Esophagus muscularis mucosa (tissue), 4 donors: Measurements from ENCODE around the gene TSPAN5. TPM values are rescaled to one million over a fixed set of nuclear protein-coding genes. Genes with fewer than 3 reads are reported as not detected.

ENCODE experiments used
- DNase-seq: peaks from one replicate; pipeline ENCODE4 v3.0.0-alpha.2; 2017; ENCODE audit errors: extremely low spot score
- H3K27ac ChIP-seq, 4 donors: fragments of 200-600 bp; sonication (generic); replicated peaks in 1 of 4; 1 replicate in 3 of 4; 2 replicates in 1 of 4; pipeline ENCODE4 v1.5.1; 2016 to 2019; ENCODE audit warnings: mild to moderate bottlenecking in 1 of 4
- H3K27me3 ChIP-seq, 4 donors: fragments of 200-600 bp; sonication (generic); one replicate each; pipeline versions ENCODE4 v1.5.1 to v1.6.0; 2016 to 2019
- H3K36me3 ChIP-seq, 4 donors: fragments of 200-600 bp; sonication (generic); one replicate each; pipeline ENCODE4 v1.5.1; 2016 to 2019
- H3K4me1 ChIP-seq, 4 donors: fragments of 200-600 bp; sonication (generic); one replicate each; pipeline ENCODE4 v1.5.1; 2016 to 2019
- H3K4me3 ChIP-seq, 4 donors: fragments of 200-600 bp; sonication (generic); 1 replicate in 2 of 4; 2 replicates in 2 of 4; pipeline ENCODE4 v1.5.1; 2016 to 2019; ENCODE audit warnings: mild to moderate bottlenecking in 4 of 4, moderate library complexity in 1 of 4
- H3K9me3 ChIP-seq, 4 donors: fragments of 200-600 bp; sonication (generic); 1 replicate in 3 of 4; 2 replicates in 1 of 4; pipeline ENCODE4 v1.5.1; 2016 to 2019
- EP300 ChIP-seq: sonication (generic); formaldehyde crosslinking; IDR thresholded peaks from one replicate; pipeline ENCODE4 v1.6.1; 2017; ENCODE audit warnings: antibody characterized with exemption
- POLR2A ChIP-seq: fragments of 450-650 bp; IDR thresholded peaks from one replicate; pipeline ENCODE4 v1.6.1; 2017; ENCODE audit warnings: antibody characterized with exemption, moderate library complexity, mild to moderate bottlenecking, low read depth
- POLR2AphosphoS5 ChIP-seq, 2 donors: sonication (generic); formaldehyde crosslinking; IDR thresholded peaks; one replicate each; pipeline ENCODE4 v1.6.1; 2017; ENCODE audit warnings: antibody characterized with exemption in 2 of 2
- WGBS: methylation state at CpG from one replicate; pipeline ENCODE4 v1.1.5; 2018; 5-methylcytosine and 5-hydroxymethylcytosine counted together
- intact Hi-C: fragments of 100-400 bp; cut with DNase I; formaldehyde crosslinking; loops from one replicate; pipeline ENCODE4 v1.15.1; 2023
- total RNA-seq, 4 donors: library from RNA; depleted of rRNA; stranded (reverse); fragments of >200 nt; gene quantifications; one replicate each; pipeline versions ENCODE4 v1.1.0 to v1.2.1, GENCODE V29; 2016
- TF ChIP-seq, protein P1 (sequence below), 3 experiments: fragments of 200-600 bp in 2 of 3; fragments of 450-650 bp in 1 of 3; sonication (generic) in 2 of 3; IDR thresholded peaks; one replicate each; pipeline ENCODE4 v1.5.1; 2017 to 2019; ENCODE audit warnings: antibody characterized with exemption in 3 of 3, mild to moderate bottlenecking in 2 of 3, moderate library complexity in 1 of 3

The TSPAN5 gene
- total RNA-seq, 4 donors from 2014 or later = 9.1 to 16.8 (median 13.3) TPM

DNA sequence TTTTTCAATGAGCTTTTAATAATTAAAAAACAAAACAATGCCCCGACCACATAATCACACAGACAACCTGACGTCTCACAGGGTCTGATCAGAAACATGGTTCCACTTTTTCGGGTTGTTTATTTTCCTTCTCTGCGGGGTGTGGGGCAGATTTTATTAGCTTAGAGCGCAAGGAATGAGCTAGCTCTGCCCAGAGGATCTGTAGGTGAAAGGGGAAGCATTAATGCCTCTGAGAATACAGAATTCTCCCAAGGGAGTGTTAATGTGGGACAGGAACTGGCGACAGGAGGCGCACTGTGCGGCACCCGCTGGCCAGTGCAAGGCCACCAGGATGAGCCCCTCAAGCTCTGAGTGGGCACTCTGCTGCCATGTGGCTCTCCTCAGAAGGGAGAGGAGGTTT is 181.5 kb downstream of the TSPAN5 start:
- H3K4me3 ChIP-seq = no peak overlapping the region
- WGBS = 95% methylated on average over 9 of the region's 9 CpGs
- H3K27me3 ChIP-seq = no peaks in the 10 kb centered on the region
- TF ChIP-seq EP300 = no peak
- TF ChIP-seq POLR2AphosphoS5 (IDR thresholded peaks at IDR 0.05) = no peak
- TF ChIP-seq, protein P1, sequence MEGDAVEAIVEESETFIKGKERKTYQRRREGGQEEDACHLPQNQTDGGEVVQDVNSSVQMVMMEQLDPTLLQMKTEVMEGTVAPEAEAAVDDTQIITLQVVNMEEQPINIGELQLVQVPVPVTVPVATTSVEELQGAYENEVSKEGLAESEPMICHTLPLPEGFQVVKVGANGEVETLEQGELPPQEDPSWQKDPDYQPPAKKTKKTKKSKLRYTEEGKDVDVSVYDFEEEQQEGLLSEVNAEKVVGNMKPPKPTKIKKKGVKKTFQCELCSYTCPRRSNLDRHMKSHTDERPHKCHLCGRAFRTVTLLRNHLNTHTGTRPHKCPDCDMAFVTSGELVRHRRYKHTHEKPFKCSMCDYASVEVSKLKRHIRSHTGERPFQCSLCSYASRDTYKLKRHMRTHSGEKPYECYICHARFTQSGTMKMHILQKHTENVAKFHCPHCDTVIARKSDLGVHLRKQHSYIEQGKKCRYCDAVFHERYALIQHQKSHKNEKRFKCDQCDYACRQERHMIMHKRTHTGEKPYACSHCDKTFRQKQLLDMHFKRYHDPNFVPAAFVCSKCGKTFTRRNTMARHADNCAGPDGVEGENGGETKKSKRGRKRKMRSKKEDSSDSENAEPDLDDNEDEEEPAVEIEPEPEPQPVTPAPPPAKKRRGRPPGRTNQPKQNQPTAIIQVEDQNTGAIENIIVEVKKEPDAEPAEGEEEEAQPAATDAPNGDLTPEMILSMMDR (IDR thresholded peaks at IDR 0.05) = no peak
- no peak for TF ChIP-seq POLR2A
- intact Hi-C loops = loop anchor here (10.0 kb wide), 1 partner anchor 578 kb away; no protein-coding TSS in a partner anchor
- H3K27ac ChIP-seq = no peak overlapping the region
- H3K4me1 ChIP-seq = no peaks in the 10 kb centered on the region
- no peaks in the 10 kb centered on the region for H3K9me3 ChIP-seq
- DNase-seq = peak; percentile 80
- peaks cover 0 to 12% (median 3%) of the 10 kb centered on the region in 4 donors for H3K36me3 ChIP-seq

DNA sequence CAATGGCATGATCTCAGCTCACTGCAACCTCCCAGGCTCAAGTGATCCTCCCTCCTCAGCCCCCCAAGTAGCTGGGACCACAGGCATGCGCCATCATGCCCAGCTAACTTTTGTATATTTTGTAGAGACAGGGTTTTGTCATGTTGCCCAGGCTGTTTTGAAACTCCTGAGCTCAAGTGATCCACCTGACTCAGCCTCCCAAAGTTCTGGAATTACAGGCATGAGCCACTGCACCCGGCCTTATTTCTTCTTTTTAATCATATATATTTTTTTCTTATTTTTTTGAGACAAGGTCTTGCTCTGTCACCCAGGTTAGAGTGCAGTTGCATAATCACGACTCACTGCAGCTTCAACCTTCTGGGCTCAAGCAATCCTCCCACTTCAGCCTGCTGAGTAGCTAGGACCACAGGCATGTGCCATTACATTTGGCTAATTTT is 184.0 kb downstream of the TSPAN5 start:
- intact Hi-C loops = loop anchor here (10.0 kb wide), 1 partner anchor 580 kb away; no protein-coding TSS in a partner anchor

DNA sequence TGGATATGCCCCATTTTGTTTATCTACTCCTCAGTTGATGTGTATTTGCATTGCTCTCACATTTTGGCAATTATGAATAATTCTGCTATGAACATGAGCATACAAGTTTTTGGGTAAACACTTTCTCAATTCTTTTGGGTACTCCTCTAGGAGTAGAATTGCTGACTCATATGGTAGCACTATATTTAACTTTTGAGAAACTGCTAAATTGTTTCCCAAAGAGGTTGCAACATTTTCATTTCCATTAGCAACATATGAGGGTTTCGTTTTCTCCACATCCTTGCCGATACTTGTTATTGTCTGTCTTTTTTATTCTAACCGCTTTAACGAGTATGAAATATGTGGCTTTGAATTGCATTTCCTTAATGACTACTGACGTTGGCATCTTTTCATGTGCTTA is 185.4 kb downstream of the TSPAN5 start:
- TF ChIP-seq, protein P1 (IDR thresholded peaks at IDR 0.05) = no peak
- no peak for TF ChIP-seq EP300
- TF ChIP-seq POLR2AphosphoS5 (IDR thresholded peaks at IDR 0.05) = no peak
- TF ChIP-seq POLR2A = no peak
- intact Hi-C loops = loop anchor here (10.0 kb wide), 1 partner anchor 582 kb away; no protein-coding TSS in a partner anchor
- 82% methylated on average over 5 of the region's 5 CpGs for WGBS
- Histone ChIP-seq H3K27me3 (no peaks in the 10 kb centered on the region), H3K36me3 (peaks cover 0 to 16% (median 3%) of the 10 kb centered on the region in 4 donors), H3K4me1 (peaks cover 0 to 12% (median 8%) of the 10 kb centered on the region in 4 donors), H3K27ac (no peak overlapping the region), H3K4me3 (no peak overlapping the region), H3K9me3 (no peaks in the 10 kb centered on the region)
- DNase-seq = no peak

More for the DNA sequence above, 184.0 kb downstream of the TSPAN5 start:
- Histone ChIP-seq H3K4me1 (no peaks in the 10 kb centered on the region), H3K36me3 (peaks cover 0 to 16% (median 3%) of the 10 kb centered on the region in 4 donors), H3K9me3 (no peaks in the 10 kb centered on the region), H3K27ac (no peak overlapping the region), H3K27me3 (no peaks in the 10 kb centered on the region), H3K4me3 (no peak overlapping the region)
- DNase-seq = no peak
- TF ChIP-seq EP300 (no peak), POLR2A (no peak), POLR2AphosphoS5 (IDR thresholded peaks at IDR 0.05) (no peak)
- TF ChIP-seq, protein P1 (IDR thresholded peaks at IDR 0.05) = no peak
- 79% methylated on average over 3 of the region's 3 CpGs for WGBS

DNA sequence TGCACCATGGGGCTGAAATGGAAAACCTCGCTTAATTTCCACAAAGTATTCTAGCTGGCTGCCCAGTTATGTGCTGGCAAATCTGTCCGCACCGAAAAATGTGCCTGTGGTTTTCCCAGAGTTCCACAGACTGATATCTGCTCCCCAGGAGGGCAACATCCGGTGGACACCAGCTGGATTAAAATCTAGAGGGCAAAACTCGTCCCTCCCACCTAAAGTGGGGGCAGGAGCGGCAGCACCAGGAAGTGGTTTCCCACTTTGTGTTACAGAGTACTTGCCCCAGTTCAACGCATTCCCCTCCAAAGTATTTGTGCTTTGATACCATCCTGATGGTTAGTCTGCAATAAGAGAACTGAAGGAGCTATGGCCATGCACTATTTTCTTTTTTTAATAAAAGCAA is 187.6 kb downstream of the TSPAN5 start:
- H3K4me1 ChIP-seq = peaks cover 0 to 22% (median 17%) of the 10 kb centered on the region in 4 donors
- no peak for DNase-seq
- TF ChIP-seq, protein P1 (IDR thresholded peaks at IDR 0.05) = no peak
- no peak for TF ChIP-seq POLR2AphosphoS5 (IDR thresholded peaks at IDR 0.05)
- no peaks in the 10 kb centered on the region for H3K9me3 ChIP-seq
- no peak overlapping the region for H3K27ac ChIP-seq
- no peaks in the 10 kb centered on the region for H3K27me3 ChIP-seq
- no peak overlapping the region for H3K4me3 ChIP-seq
- 88% methylated on average over 7 of the region's 7 CpGs for WGBS
- peaks cover 0 to 12% (median 0%) of the 10 kb centered on the region in 4 donors for H3K36me3 ChIP-seq
- intact Hi-C loops = loop anchor here (10.0 kb wide), 1 partner anchor 584 kb away; no protein-coding TSS in a partner anchor

DNA sequence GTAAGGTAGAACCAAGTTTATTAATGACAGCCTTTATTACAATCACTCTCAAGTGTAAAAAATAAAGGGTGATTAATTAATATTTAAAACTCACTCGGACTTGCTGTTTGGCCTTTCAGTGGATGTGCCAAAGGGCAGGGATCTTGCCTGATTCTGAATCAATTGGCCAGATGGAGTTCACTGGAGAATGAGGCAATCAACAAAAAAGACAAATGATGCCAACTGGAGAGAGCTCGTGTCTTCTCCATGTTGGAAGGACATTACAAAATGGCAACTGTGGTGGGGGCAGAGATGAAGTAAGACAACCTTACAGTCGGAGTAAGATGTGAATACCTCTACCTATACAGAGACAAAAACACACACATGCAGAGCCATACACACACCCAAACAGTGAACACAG is 188.0 kb downstream of the TSPAN5 start:
- Histone ChIP-seq H3K27ac (no peak overlapping the region), H3K27me3 (no peaks in the 10 kb centered on the region), H3K4me3 (no peak overlapping the region), H3K4me1 (peaks cover 0 to 22% (median 17%) of the 10 kb centered on the region in 4 donors), H3K36me3 (peaks cover 0 to 9% (median 0%) of the 10 kb centered on the region in 4 donors), H3K9me3 (no peaks in the 10 kb centered on the region)
- TF ChIP-seq POLR2A = no peak
- no peak for TF ChIP-seq EP300
- intact Hi-C loops = loop anchor here (10.0 kb wide), 1 partner anchor 584 kb away; no protein-coding TSS in a partner anchor
- 63% methylated on average over 3 of the region's 3 CpGs for WGBS
- DNase-seq = no peak
